ENCODE measurements around the gene FAM20B. TPM values are rescaled to one million over a fixed set of nuclear protein-coding genes. Genes with fewer than 3 reads are reported as not detected.

FAM20B gene
- total RNA-seq, 1 donor from 2014 or later = 39.5 TPM

GRCh38 chr1:179007233-179007632, 18.5 kb upstream of the FAM20B start:
- peaks cover 1% of the 10 kb centered on the region for H3K27me3 ChIP-seq (ENCODE audit: control insufficient read depth, insufficient read depth, low read length)
- no peaks in the 10 kb centered on the region for H3K36me3 ChIP-seq (ENCODE audit: control insufficient read depth, insufficient read depth, low read length)
- DNase-seq (ENCODE audit: low read depth) = no peak
- no peak for TF ChIP-seq CTCF (IDR thresholded peaks at IDR 0.05; ENCODE audit: insufficient read depth, low read length, severe bottlenecking)
- no peak overlapping the region for H3K4me3 ChIP-seq (ENCODE audit: low read depth, low read length)
- FAIRE-seq = no peak

GRCh38 chr1:179010671-179011070, 15.0 kb upstream of the FAM20B start:
- H3K4me3 ChIP-seq (ENCODE audit: low read depth, low read length) = no peak overlapping the region
- TF ChIP-seq CTCF (IDR thresholded peaks at IDR 0.05; ENCODE audit: insufficient read depth, low read length, severe bottlenecking) = no peak
- DNase-seq (ENCODE audit: low read depth) = no peak
- FAIRE-seq = no peak
- H3K27me3 ChIP-seq (ENCODE audit: control insufficient read depth, insufficient read depth, low read length) = peaks cover 1% of the 10 kb centered on the region
- no peaks in the 10 kb centered on the region for H3K36me3 ChIP-seq (ENCODE audit: control insufficient read depth, insufficient read depth, low read length)

GRCh38 chr1:179012038-179012437, 13.7 kb upstream of the FAM20B start:
- Histone ChIP-seq H3K36me3 (ENCODE audit: control insufficient read depth, insufficient read depth, low read length) (no peaks in the 10 kb centered on the region), H3K4me3 (ENCODE audit: low read depth, low read length) (no peak overlapping the region), H3K27me3 (ENCODE audit: control insufficient read depth, insufficient read depth, low read length) (peaks cover 1% of the 10 kb centered on the region)
- no peak for FAIRE-seq
- DNase-seq (ENCODE audit: low read depth) = no peak
- TF ChIP-seq CTCF (IDR thresholded peaks at IDR 0.05; ENCODE audit: insufficient read depth, low read length, severe bottlenecking) = no peak

- H3K27me3 ChIP-seq (ENCODE audit: control insufficient read depth, insufficient read depth, low read length) = no peaks in the 10 kb centered on the region
- DNase-seq (ENCODE audit: low read depth) (no peak), FAIRE-seq (no peak)
- no peaks in the 10 kb centered on the region for H3K36me3 ChIP-seq (ENCODE audit: control insufficient read depth, insufficient read depth, low read length)
- H3K4me3 ChIP-seq (ENCODE audit: low read depth, low read length) = no peak overlapping the region
- TF ChIP-seq CTCF (IDR thresholded peaks at IDR 0.05; ENCODE audit: insufficient read depth, low read length, severe bottlenecking) = no peak
Observed at GRCh38 chr1:179014123-179014522, 11.6 kb upstream of the FAM20B start.

GRCh38 chr1:179015396-179015795, 10.3 kb upstream of the FAM20B start:
- DNase-seq (ENCODE audit: low read depth) = no peak
- Histone ChIP-seq H3K27me3 (ENCODE audit: control insufficient read depth, insufficient read depth, low read length) (no peaks in the 10 kb centered on the region), H3K4me3 (ENCODE audit: low read depth, low read length) (no peak overlapping the region), H3K36me3 (ENCODE audit: control insufficient read depth, insufficient read depth, low read length) (no peaks in the 10 kb centered on the region)
- no peak for TF ChIP-seq CTCF (IDR thresholded peaks at IDR 0.05; ENCODE audit: insufficient read depth, low read length, severe bottlenecking)
- FAIRE-seq = no peak

GRCh38 chr1:179016706-179017382, 8.8 kb upstream of the FAM20B start:
- Histone ChIP-seq H3K4me3 (ENCODE audit: low read depth, low read length) (no peak overlapping the region), H3K27me3 (ENCODE audit: control insufficient read depth, insufficient read depth, low read length) (no peaks in the 10 kb centered on the region), H3K36me3 (ENCODE audit: control insufficient read depth, insufficient read depth, low read length) (no peaks in the 10 kb centered on the region)
- no peak for TF ChIP-seq CTCF (IDR thresholded peaks at IDR 0.05; ENCODE audit: insufficient read depth, low read length, severe bottlenecking)
- no peak for FAIRE-seq
- peak; percentile 92 for DNase-seq (ENCODE audit: low read depth)

All from bronchial epithelial cell (primary cell).